A549 treated with Hydrocortisone at 1 μM for 4 hours (cell line): ENCODE results near the gene PVR. TPM values are rescaled to one million over a fixed set of nuclear protein-coding genes. Genes with fewer than 3 reads are reported as not detected.

Experiments used
- total RNA-seq: library from RNA; stranded (reverse); fragments of 200-300 nt; extraction: Qiagen RNA extraction; gene quantifications from 5 replicates; pipeline ENCODE4 v1.2.3, GENCODE V29; 2022

PVR gene
- 100 to 124 TPM (median 118 TPM) in 5 replicates for total RNA-seq

GRCh38 chr19:44643605-44644401 lies at the start of gene PVR:
PVR (plus strand) TSS chr19:44643910; CDS start chr19:44644097, 187 bp downstream.

GRCh38 chr19:44613295-44614178 lies 30.2 kb upstream of the PVR start, which contains the start of gene IGSF23:
IGSF23 (plus strand) TSS chr19:44613563; CDS start chr19:44613646, 83 bp downstream.

GRCh38 chr19:44671400-44671799 lies 27.7 kb downstream of the PVR start, which contains the start of gene CEACAM19:
CEACAM19 (plus strand) TSS chr19:44671482; CDS start chr19:44671932, 450 bp downstream.

GRCh38 chr19:44698492-44699201 lies 54.9 kb downstream of the PVR start, which contains the start of gene CEACAM16:
CEACAM16 (plus strand) TSS chr19:44699151; CDS start chr19:44701457, 2,306 bp downstream.

Other genes with a start within 250 kb of the PVR start
- 2.0 to 3.2 TPM (median 2.3 TPM) in 5 replicates for gene ZNF285, start 242.3 kb upstream of the PVR start, total RNA-seq
- 2.3 to 3.1 TPM (median 2.8 TPM) in 5 replicates for gene ZNF229, start 195.4 kb upstream of the PVR start, total RNA-seq
- 7.1 to 9.1 TPM (median 7.9 TPM) in 5 replicates for gene ZNF180, start 143.4 kb upstream of the PVR start, total RNA-seq
- gene CEACAM20, start 114.2 kb upstream of the PVR start, total RNA-seq, result 0.08 to 0.10 TPM in 2 of 5 replicates, not detected in the others
- 0.15 to 0.84 TPM (median 0.66 TPM) in 5 replicates for gene IGSF23, start 30.3 kb upstream of the PVR start, total RNA-seq
- gene CEACAM19, start 27.6 kb downstream of the PVR start, total RNA-seq, result 8.8 to 10.3 TPM (median 9.3 TPM) in 5 replicates
- gene CEACAM16, start 55.2 kb downstream of the PVR start, total RNA-seq, result 0.08 to 0.12 TPM (median 0.08 TPM) in 4 of 5 replicates, not detected in the other
- gene BCL3, start 104.8 kb downstream of the PVR start, total RNA-seq, result 36.7 to 63.9 TPM (median 55.2 TPM) in 5 replicates
- gene CBLC, start 134.0 kb downstream of the PVR start, total RNA-seq, result not detected in 5 replicates
- 67.1 to 85.2 TPM (median 79.0 TPM) in 5 replicates for gene BCAM, start 165.2 kb downstream of the PVR start, total RNA-seq
- gene NECTIN2, start 202.4 kb downstream of the PVR start, total RNA-seq, result 69.2 to 81.2 TPM (median 78.2 TPM) in 5 replicates
- 189 to 243 TPM (median 226 TPM) in 5 replicates for gene TOMM40, start 247.3 kb downstream of the PVR start, total RNA-seq